ENCODE results near the gene STOML2. TPM values are rescaled to one million over a fixed set of nuclear protein-coding genes. Genes with fewer than 3 reads are reported as not detected.
A peak's percentile ranks its signal among the peaks of the same experiment; 100 is the strongest.

Gene STOML2
- total RNA-seq, 1 experiment from 2014 or later: 175 TPM

DNA sequence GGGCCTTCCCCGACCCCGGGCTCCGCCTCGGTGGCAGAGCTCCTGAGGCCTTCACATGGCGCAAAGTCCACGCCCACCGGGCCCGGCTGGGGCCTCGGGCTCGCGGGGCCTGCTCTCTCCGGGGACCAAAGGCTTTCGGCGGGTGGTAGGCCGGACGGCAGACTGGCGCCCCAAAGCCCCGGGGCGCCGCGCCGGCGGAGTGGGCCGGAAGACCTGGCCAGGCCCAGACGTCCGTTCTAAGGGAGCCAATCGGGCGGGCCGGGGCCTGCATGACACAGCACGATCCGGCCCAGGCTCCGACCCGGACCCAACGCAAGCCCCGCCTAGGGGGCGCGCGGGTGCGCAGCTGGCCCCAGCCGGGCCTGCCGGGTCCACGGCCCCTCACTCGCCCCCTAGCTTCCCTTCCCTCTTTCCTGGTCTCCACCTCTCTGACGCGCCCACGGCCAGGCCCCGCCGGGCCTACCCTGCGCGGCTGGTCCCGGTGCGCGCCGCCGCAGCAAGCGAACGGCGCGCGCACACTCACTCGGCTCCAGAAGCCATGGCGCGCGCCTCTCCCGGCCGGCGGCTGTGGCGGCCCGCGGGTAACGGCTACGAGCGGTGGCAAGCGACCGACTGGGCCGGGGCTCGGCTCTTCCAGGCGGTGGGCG, 31.0 kb downstream of the STOML2 start:
- H2AFZ ChIP-seq (ENCODE audit: low read length): peak overlapping the region; percentile 43; the same call in 1 of the 2 replicates
- BruUV-seq (replicated peaks): no TSS peak
- H3K36me3 ChIP-seq (ENCODE audit: low read depth, low read length): peaks cover 22% of the 10 kb centered on the region
- peak overlapping the region; percentile 96 for H3K27ac ChIP-seq (ENCODE audit: low read length)
- peaks cover 58% of the 10 kb centered on the region for H3K79me2 ChIP-seq (ENCODE audit: low read length)
- H3K9ac ChIP-seq (ENCODE audit: low read length): peak overlapping the region; percentile 99
- DNase-seq (peak; percentile 60), ATAC-seq (peak; percentile 73)
- intact Hi-C loops (cut with micrococcal nuclease): no loop called here
- H3K9me3 ChIP-seq (ENCODE audit: low read length): no peaks in the 10 kb centered on the region
- no peak for TF ChIP-seq EZH2 (IDR thresholded peaks at IDR 0.05; ENCODE audit: low read length, unreplicated experiment)
- TF ChIP-seq, protein P1, sequence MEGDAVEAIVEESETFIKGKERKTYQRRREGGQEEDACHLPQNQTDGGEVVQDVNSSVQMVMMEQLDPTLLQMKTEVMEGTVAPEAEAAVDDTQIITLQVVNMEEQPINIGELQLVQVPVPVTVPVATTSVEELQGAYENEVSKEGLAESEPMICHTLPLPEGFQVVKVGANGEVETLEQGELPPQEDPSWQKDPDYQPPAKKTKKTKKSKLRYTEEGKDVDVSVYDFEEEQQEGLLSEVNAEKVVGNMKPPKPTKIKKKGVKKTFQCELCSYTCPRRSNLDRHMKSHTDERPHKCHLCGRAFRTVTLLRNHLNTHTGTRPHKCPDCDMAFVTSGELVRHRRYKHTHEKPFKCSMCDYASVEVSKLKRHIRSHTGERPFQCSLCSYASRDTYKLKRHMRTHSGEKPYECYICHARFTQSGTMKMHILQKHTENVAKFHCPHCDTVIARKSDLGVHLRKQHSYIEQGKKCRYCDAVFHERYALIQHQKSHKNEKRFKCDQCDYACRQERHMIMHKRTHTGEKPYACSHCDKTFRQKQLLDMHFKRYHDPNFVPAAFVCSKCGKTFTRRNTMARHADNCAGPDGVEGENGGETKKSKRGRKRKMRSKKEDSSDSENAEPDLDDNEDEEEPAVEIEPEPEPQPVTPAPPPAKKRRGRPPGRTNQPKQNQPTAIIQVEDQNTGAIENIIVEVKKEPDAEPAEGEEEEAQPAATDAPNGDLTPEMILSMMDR (conservative IDR thresholded peaks at IDR 0.05; ENCODE audit: low read depth, low read length): no peak; the same call in 1 of the 2 replicates
- no peak for TF ChIP-seq EZH2phosphoT487 (IDR thresholded peaks at IDR 0.05; ENCODE audit: borderline replicate concordance, low read length)
- no peaks in the 10 kb centered on the region for H3F3A ChIP-seq (ENCODE audit: low read length, unreplicated experiment)
- no peaks in the 10 kb centered on the region for H3K27me3 ChIP-seq (ENCODE audit: low read length)
- peak overlapping the region; percentile 97 for H3K4me3 ChIP-seq (ENCODE audit: low read length)
- ChIA-PET POLR2A (ENCODE audit: unreplicated experiment) (interaction anchor here (0.6 kb wide), 2 partner anchors 70 to 296 kb away, joined by 3 read pairs; no protein-coding TSS in a partner anchor), CTCF (interaction anchor here (1.0 kb wide), 1 partner anchor 8 kb away, joined by 3 read pairs; the partner anchor contains the start of gene FANCG)
- peak overlapping the region; percentile 97 for H3K4me2 ChIP-seq (ENCODE audit: low read length)
- no peaks in the 10 kb centered on the region for H3K9me2 ChIP-seq (replicated peaks; ENCODE audit: low read length)
- peaks cover 18% of the 10 kb centered on the region for H3K4me1 ChIP-seq (ENCODE audit: insufficient read depth, low read length)
- H4K20me1 ChIP-seq (ENCODE audit: low read length): peaks cover 49% of the 10 kb centered on the region

DNA sequence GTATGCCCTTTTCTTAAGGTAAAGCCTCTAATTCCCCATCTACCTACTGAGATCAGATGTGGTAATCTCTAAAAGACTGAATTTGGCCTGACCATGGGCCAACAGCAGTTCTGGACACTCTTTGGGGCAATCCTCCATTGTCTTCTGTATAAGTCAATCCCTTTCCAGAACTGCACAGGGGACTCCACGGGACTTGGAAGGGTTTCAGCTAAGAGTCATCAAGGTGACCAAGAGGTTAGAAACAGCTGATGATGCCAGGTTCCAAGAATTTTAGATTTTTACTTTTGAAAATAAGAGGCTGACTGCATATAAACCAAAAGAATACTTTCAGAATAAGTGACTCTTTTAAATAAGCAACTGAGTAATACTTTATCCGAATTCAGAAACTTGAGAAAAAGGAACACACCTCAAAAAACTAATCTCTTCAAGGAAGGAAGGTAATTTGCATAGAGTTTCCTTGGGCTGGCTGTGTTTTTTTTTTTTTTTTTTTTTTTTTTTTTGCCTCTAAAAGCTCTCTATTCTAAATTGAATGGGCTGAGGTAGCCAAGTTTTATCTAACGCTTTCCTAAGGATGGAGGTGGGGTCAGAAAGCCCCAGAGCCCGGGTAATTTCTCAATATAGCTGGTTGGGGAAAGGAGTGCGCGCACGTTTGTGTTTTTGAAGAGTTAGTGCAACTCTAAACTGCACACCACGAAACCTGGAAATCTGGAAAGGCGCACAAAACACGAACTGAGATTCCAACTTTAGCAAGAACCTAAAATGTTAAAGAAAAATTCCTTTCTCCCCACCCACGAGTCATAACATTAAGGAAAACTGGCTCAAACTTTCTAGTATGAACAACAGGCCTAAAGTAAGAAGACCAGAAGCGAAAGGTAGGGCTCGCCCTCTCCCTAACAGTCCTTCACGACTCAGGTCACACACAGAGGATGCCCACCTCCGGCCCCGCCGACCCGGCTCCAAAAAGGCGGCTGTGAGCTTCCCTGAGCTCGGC, 31.8 kb downstream of the STOML2 start:
- Histone ChIP-seq H3K9ac (ENCODE audit: low read length) (peak overlapping the region; percentile 99), H3K4me2 (ENCODE audit: low read length) (peak overlapping the region; percentile 97), H3K4me3 (ENCODE audit: low read length) (peak overlapping the region; percentile 97), H3K36me3 (ENCODE audit: low read depth, low read length) (peaks cover 28% of the 10 kb centered on the region), H3K4me1 (ENCODE audit: insufficient read depth, low read length) (peaks cover 18% of the 10 kb centered on the region), H4K20me1 (ENCODE audit: low read length) (peaks cover 54% of the 10 kb centered on the region), H3K79me2 (ENCODE audit: low read length) (peaks cover 59% of the 10 kb centered on the region), H2AFZ (ENCODE audit: low read length) (no peak overlapping the region), H3K9me3 (ENCODE audit: low read length) (no peaks in the 10 kb centered on the region), H3K27ac (ENCODE audit: low read length) (peak overlapping the region; percentile 96), H3K27me3 (ENCODE audit: low read length) (no peaks in the 10 kb centered on the region), H3F3A (ENCODE audit: low read length, unreplicated experiment) (no peaks in the 10 kb centered on the region), H3K9me2 (replicated peaks; ENCODE audit: low read length) (no peaks in the 10 kb centered on the region)
- intact Hi-C loops (cut with micrococcal nuclease): no loop called here
- POLR2A ChIA-PET (ENCODE audit: unreplicated experiment): interaction anchor here (0.6 kb wide), 3 partner anchors 69 to 297 kb away, joined by 3 read pairs; no protein-coding TSS in a partner anchor
- ATAC-seq (no peak), DNase-seq (peak; percentile 28)
- TSS peak; percentile 47 for BruUV-seq (replicated peaks)
- TF ChIP-seq EZH2phosphoT487 (IDR thresholded peaks at IDR 0.05; ENCODE audit: borderline replicate concordance, low read length) (no peak), EZH2 (IDR thresholded peaks at IDR 0.05; ENCODE audit: low read length, unreplicated experiment) (no peak)
- TF ChIP-seq, protein P1 (conservative IDR thresholded peaks at IDR 0.05; ENCODE audit: low read depth, low read length): no peak
- CTCF ChIA-PET: interaction anchor here (0.8 to 1.0 kb wide), 3 partner anchors 9 to 171 kb away, joined by 3 to 11 read pairs (median 3); partner anchors contain the start of gene FANCG
